GM13977 (cell line): ENCODE results near the gene SPATA24.
A peak's percentile ranks its signal among the peaks of the same experiment; 100 is the strongest.

Source experiments
- DNase-seq: peaks from one replicate; pipeline ENCODE4 v3.0.0; 2012; ENCODE audit warnings: low spot score
- CTCF ChIP-seq: IDR thresholded peaks from 2 replicates; pipeline ENCODE4 v1.5.1; 2012; ENCODE audit warnings: mild to moderate bottlenecking, control low read depth; ENCODE audit not compliant: insufficient read depth; ENCODE audit errors: extremely low read depth, missing control alignments
- in situ Hi-C: fragments of 300-500 bp; cut with MboI; formaldehyde crosslinking; loops from one replicate; pipeline ENCODE4 v1.12.0; 2022; ENCODE audit warnings: low sequenced_read_pairs, low pct_unique_long_range_greater_than_20kb, mixed read lengths, inconsistent platforms; ENCODE audit not compliant: unreplicated experiment

SPATA24 gene

GRCh38 chr5:139395844-139396640 lies 7.8 kb downstream of the SPATA24 start:
- peak; percentile 1 for TF ChIP-seq CTCF
- in situ Hi-C loops = no loop called here
- DNase-seq = no peak

- no peak for TF ChIP-seq CTCF
- no peak for DNase-seq
- in situ Hi-C loops = no loop called here
Observed at GRCh38 chr5:139394654-139395566, 9.0 kb downstream of the SPATA24 start, which contains the start of gene PROB1. PROB1 (minus strand) TSS chr5:139395104; CDS start chr5:139395081, 23 bp downstream.

- peak; percentile 78 for TF ChIP-seq CTCF
- in situ Hi-C loops = no loop called here
- peak; percentile 86 for DNase-seq
Observed at GRCh38 chr5:139394123-139394653, 9.7 kb downstream of the SPATA24 start.

DNA sequence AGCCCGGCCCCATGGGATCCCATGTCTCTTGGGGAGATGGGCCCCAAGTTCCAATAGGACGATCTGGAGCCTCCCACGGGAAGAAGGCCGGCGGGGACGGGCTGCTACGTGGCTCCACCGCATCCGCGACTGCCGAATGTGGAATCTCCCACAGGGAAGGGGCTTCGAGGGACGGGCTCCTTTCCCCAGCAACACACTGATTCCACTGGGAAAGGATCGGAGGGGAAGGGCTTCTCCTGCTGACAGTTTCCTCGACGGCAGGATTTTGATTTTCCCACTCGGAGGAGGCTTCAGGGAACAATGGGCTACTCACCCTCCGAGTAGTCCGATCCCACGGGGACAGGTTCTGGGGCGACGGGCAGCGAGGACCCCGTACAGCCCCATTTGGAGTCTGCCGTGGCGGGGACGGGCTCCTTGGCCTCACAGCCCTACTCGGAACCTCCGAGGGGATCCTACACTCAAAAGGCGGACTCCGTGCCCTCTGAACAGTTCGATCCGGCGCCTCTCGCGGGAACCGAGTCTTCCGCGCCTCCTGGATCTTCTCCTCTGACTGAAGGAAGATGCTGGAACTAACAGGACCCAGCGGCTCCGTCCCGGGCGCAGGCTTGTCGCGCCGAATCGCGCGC lies 10.3 kb downstream of the SPATA24 start:
- TF ChIP-seq CTCF = no peak
- peak; percentile 55 for DNase-seq
- in situ Hi-C loops = no loop called here

DNA sequence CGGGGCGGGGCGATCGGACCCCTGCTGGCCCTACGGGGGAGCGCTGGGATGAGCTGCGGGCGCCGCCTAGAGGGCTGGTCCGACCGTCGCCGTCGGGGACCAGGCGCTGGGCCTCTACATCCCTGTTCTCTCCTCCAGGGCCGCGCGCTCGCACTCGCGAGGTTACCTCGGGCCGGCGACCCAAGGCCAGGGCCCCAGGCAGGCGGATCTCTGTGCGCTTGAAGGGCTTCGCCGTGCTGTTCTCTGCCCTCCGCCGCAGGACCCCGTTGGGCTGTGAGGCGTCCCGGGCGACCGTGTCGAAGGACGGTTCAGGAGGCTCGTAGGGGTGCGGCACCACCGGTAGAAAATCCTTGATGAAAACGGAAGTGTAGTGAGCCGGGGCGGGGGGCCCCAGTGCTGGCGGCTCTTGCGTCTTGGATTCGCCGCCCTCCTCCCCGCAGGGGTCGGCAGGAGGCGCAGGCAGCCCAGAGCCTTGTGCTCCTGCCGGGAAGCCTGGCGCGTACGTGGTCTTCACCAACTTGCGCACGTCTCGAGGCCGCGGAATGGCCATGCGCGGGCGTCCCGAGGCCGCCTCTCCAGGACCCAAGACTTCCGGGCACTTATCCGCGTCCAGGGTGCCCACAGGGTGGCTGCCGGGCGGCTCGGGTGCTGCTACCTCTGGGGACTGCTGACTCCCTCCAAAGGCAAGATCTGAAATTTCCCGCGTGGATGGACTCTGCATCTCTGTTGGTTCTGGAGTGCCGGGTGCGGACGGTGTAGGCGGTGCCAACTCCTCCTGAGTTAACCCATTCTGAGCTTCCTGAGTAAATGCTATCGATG lies 11.0 kb downstream of the SPATA24 start:
- in situ Hi-C loops = no loop called here
- TF ChIP-seq CTCF = peak; percentile 92
- DNase-seq = peak; percentile 96
